H1 (cell line): Measurements from ENCODE around the gene RAB30. TPM values are rescaled to one million over a fixed set of nuclear protein-coding genes. Genes with fewer than 3 reads are reported as not detected.

Source experiments
- CTCF ChIA-PET: fragments of 300-600 bp; sonication (Branson Sonifier 250); formaldehyde crosslinking; loops from one replicate; lab custom pipeline; 2021; ENCODE audit not compliant: partially characterized antibody; lab: Charles Lee
- POLR2A ChIA-PET: fragments of 300-600 bp; sonication (Branson Sonifier 250); formaldehyde crosslinking; loops from one replicate; lab custom pipeline; 2021; ENCODE audit warnings: inconsistent platforms; ENCODE audit not compliant: partially characterized antibody; lab: Charles Lee
- DNase-seq, 2 experiments: peaks; one replicate each; pipeline versions ENCODE4 v3.0.0 to v3.0.0-alpha.2; 2010 to 2022; ENCODE audit warnings: low spot score in 2 of 2, low read depth in 1 of 2, mixed read lengths in 1 of 2
- FAIRE-seq: peaks from 2 replicates; lab custom pipeline; 2011; peaks lifted over from hg19 to GRCh38; lab: Jason Lieb, UNC
- H2AFZ ChIP-seq: 2 replicates; pipeline ENCODE4 v1.8.1; 2012; ENCODE audit warnings: low read length, inconsistent platforms
- H2AK5ac ChIP-seq: 2 replicates; pipeline ENCODE4 v1.6.1; 2013; ENCODE audit warnings: low read depth, low read length
- H2BK120ac ChIP-seq: replicated peaks from 2 replicates; pipeline ENCODE3; 2013; ENCODE audit warnings: low read depth, low read length, inconsistent platforms
- H2BK12ac ChIP-seq: 2 replicates; pipeline ENCODE4 v1.6.1; 2013; ENCODE audit warnings: low read depth, low read length
- H2BK15ac ChIP-seq: 2 replicates; pipeline ENCODE4 v1.6.1; 2013; ENCODE audit warnings: low read length
- H2BK20ac ChIP-seq: 2 replicates; pipeline ENCODE4 v1.6.1; 2013; ENCODE audit warnings: low read length
- H2BK5ac ChIP-seq: 2 replicates; pipeline ENCODE4 v1.6.1; 2013; ENCODE audit warnings: low read depth, low read length
- H3K14ac ChIP-seq: 2 replicates; pipeline ENCODE4 v1.6.1; 2013; ENCODE audit warnings: inconsistent platforms; ENCODE audit not compliant: insufficient read length
- H3K18ac ChIP-seq: 2 replicates; pipeline ENCODE4 v1.6.1; 2013; ENCODE audit warnings: low read length; ENCODE audit errors: extremely low read depth
- H3K23ac ChIP-seq: 2 replicates; pipeline ENCODE4 v1.6.1; 2013; ENCODE audit warnings: inconsistent platforms; ENCODE audit not compliant: insufficient read length
- H3K23me2 ChIP-seq: 2 replicates; pipeline ENCODE4 v1.6.1; 2013; ENCODE audit warnings: low read depth, low read length
- H3K27ac ChIP-seq: 2 replicates; pipeline ENCODE4 v1.6.1; 2011; ENCODE audit warnings: low read depth, low read length, inconsistent platforms
- H3K27me3 ChIP-seq, 4 experiments: replicated peaks in 1 of 4; 1 replicate in 1 of 4; 2 replicates in 3 of 4; pipeline versions ENCODE4 v1.6.1 to v1.8.1; 2011 to 2013; ENCODE audit warnings: low read length in 3 of 4, mild to moderate bottlenecking in 3 of 4, inconsistent platforms in 2 of 4, mixed read lengths in 2 of 4, moderate library complexity in 1 of 4; ENCODE audit not compliant: control insufficient read depth in 3 of 4, insufficient read depth in 3 of 4; ENCODE audit errors: extremely low read depth in 1 of 4
- H3K36me3 ChIP-seq, 4 experiments: 2 replicates each; pipeline versions ENCODE4 v1.6.1 to v1.8.1; 2011 to 2013; ENCODE audit warnings: mild to moderate bottlenecking in 4 of 4, low read length in 3 of 4, moderate library complexity in 2 of 4, control low read depth in 1 of 4, inconsistent platforms in 1 of 4; ENCODE audit not compliant: insufficient read depth in 4 of 4, control insufficient read depth in 2 of 4
- H3K4ac ChIP-seq: replicated peaks from 2 replicates; pipeline ENCODE3; 2013; ENCODE audit warnings: low read length, low read depth, mixed read lengths, inconsistent platforms; ENCODE audit not compliant: insufficient read length
- H3K4me1 ChIP-seq, 4 experiments: replicated peaks in 1 of 4; 1 replicate in 1 of 4; 2 replicates in 3 of 4; pipeline versions ENCODE4 v1.6.1 to v1.8.1; 2011 to 2013; ENCODE audit warnings: low read length in 3 of 4, inconsistent platforms in 2 of 4, mixed read lengths in 1 of 4; ENCODE audit not compliant: insufficient read depth in 4 of 4, control insufficient read depth in 3 of 4
- H3K4me2 ChIP-seq, 2 experiments: 2 replicates each; pipeline versions ENCODE4 v1.6.1 to v1.8.1; 2011 to 2013; ENCODE audit warnings: low read depth in 2 of 2, low read length in 2 of 2, control low read depth in 1 of 2, inconsistent platforms in 1 of 2, mild to moderate bottlenecking in 1 of 2; ENCODE audit not compliant: insufficient read depth in 1 of 2
- H3K4me3 ChIP-seq, 4 experiments: fragments of 200-600, 300-600 bp in 1 of 4; sonication (generic), shearing (Covaris generic), sonication (Bioruptor Twin) in 1 of 4; 2 replicates each; pipeline versions ENCODE4 v1.5.1 to v1.8.1; 2011 to 2016; ENCODE audit warnings: low read length in 4 of 4, low read depth in 3 of 4, control low read depth in 2 of 4, inconsistent platforms in 2 of 4, mild to moderate bottlenecking in 2 of 4, mixed read lengths in 1 of 4, moderate library complexity in 1 of 4; ENCODE audit not compliant: insufficient read depth in 2 of 4; ENCODE audit errors: extremely low read depth in 1 of 4
- H3K56ac ChIP-seq: replicated peaks from 2 replicates; pipeline ENCODE3; 2013; ENCODE audit warnings: low read depth, mild to moderate bottlenecking, mixed read lengths, low read length, inconsistent platforms; ENCODE audit not compliant: insufficient read length
- H3K79me1 ChIP-seq: 2 replicates; pipeline ENCODE4 v1.6.1; 2013; ENCODE audit warnings: low read depth, low read length, control low read depth
- H3K79me2 ChIP-seq, 2 experiments: 2 replicates each; pipeline versions ENCODE4 v1.6.1 to v1.8.1; 2012 to 2013; ENCODE audit warnings: low read length in 2 of 2, mild to moderate bottlenecking in 2 of 2, inconsistent platforms in 1 of 2; ENCODE audit not compliant: insufficient read depth in 2 of 2, control insufficient read depth in 1 of 2
- H3K9ac ChIP-seq, 4 experiments: replicated peaks in 1 of 4; 1 replicate in 1 of 4; 2 replicates in 3 of 4; pipeline versions ENCODE4 v1.6.1 to v1.8.1; 2011 to 2013; ENCODE audit warnings: low read depth in 3 of 4, low read length in 3 of 4, control low read depth in 2 of 4, mild to moderate bottlenecking in 2 of 4, moderate library complexity in 2 of 4, inconsistent platforms in 1 of 4; ENCODE audit errors: extremely low read depth in 1 of 4
- H3K9me3 ChIP-seq, 2 experiments: 2 replicates each; pipeline versions ENCODE4 v1.6.1 to v1.8.1; 2012 to 2013; ENCODE audit warnings: mild to moderate bottlenecking in 2 of 2, moderate library complexity in 2 of 2, control low read depth in 1 of 2, inconsistent platforms in 1 of 2, low read depth in 1 of 2, low read length in 1 of 2, mixed read lengths in 1 of 2; ENCODE audit not compliant: insufficient read depth in 2 of 2
- H4K20me1 ChIP-seq, 2 experiments: replicated peaks in 1 of 2; 2 replicates each; pipeline versions ENCODE3 to v1.8.1; 2011 to 2013; ENCODE audit warnings: inconsistent platforms in 2 of 2, low read length in 2 of 2, mild to moderate bottlenecking in 1 of 2; ENCODE audit not compliant: insufficient read depth in 2 of 2, control insufficient read depth in 1 of 2
- H4K5ac ChIP-seq: 2 replicates; pipeline ENCODE4 v1.6.1; 2013; ENCODE audit warnings: low read length, low read depth, mixed read lengths, inconsistent platforms; ENCODE audit not compliant: insufficient read length
- H4K8ac ChIP-seq: 2 replicates; pipeline ENCODE4 v1.8.0; 2013; ENCODE audit warnings: mild to moderate bottlenecking, moderate library complexity, low read length, inconsistent platforms; ENCODE audit not compliant: insufficient read depth; ENCODE audit errors: extremely low read depth
- H4K91ac ChIP-seq: replicated peaks from 2 replicates; pipeline ENCODE3; 2013; ENCODE audit warnings: low read length, mixed read lengths, inconsistent platforms; ENCODE audit not compliant: insufficient read length
- KDM1A ChIP-seq: fragments of 200-600, 300-600 bp; sonication (generic); IDR thresholded peaks from 2 replicates; pipeline ENCODE4 v1.7.1; 2016; ENCODE audit warnings: mild to moderate bottlenecking, low read length, borderline replicate concordance
- SIN3A ChIP-seq, 2 experiments: IDR thresholded peaks in 1 of 2; conservative IDR thresholded peaks in 1 of 2; 2 replicates each; pipeline ENCODE4 v1.6.1; 2011 to 2012; ENCODE audit warnings: low read length in 2 of 2, improper control_type of control experiment in 1 of 2, low read depth in 1 of 2, mild to moderate bottlenecking in 1 of 2
- WGBS, 2 experiments: shearing (Covaris generic) in 1 of 2; methylation state at CpG; one replicate each; pipeline versions ENCODE4 v1.1.6 to v1.1.7; 2013 to 2015; ENCODE audit warnings: low lambda C conversion rate in 2 of 2, mixed read lengths in 2 of 2, inconsistent platforms in 1 of 2, low coverage in 1 of 2, missing lambda C conversion rate in 1 of 2; ENCODE audit not compliant: insufficient replicate concordance in 2 of 2, insufficient coverage in 1 of 2, insufficient read length in 1 of 2; ENCODE audit errors: extremely low coverage in 1 of 2, missing lambda C conversion rate in 1 of 2; 5-methylcytosine and 5-hydroxymethylcytosine counted together
- polyA plus RNA-seq, 7 experiments: library from polyadenylated mRNA; depleted of rRNA in 3 of 7; stranded (reverse) in 5 of 7; unstranded in 2 of 7; fragments of >200 nt in 5 of 7; fragments of 200-250 nt in 2 of 7; gene quantifications; 1 replicate in 5 of 7; 2 replicates in 1 of 7; 4 replicates in 1 of 7; pipeline versions ENCODE4 v1.2.1 to v1.2.3, GENCODE V29; 2011 to 2013; ENCODE audit warnings: missing spikeins in 2 of 7, mixed read lengths in 2 of 7
- total RNA-seq: library from RNA; stranded (reverse); fragmentation: NEBNext Ultra II Directional; extraction: Animal tissue kit (Norgen Biotek cat#: 25700); gene quantifications from 2 replicates; pipeline ENCODE4 v1.2.1, GENCODE V29; 2021

The RAB30 gene
- total and polyA plus RNA-seq, 2 of the 8 experiments (the other 6 are each of a cell fraction or from before 2014, with no cell fraction given), result 1.6 to 11.7 TPM

- H3K23me2 ChIP-seq, result no peaks in the 10 kb centered on the region; the same call in 1 of the 2 replicates
- no peaks in the 10 kb centered on the region for H3K27me3 ChIP-seq
- H3K79me2 ChIP-seq, result no peaks in the 10 kb centered on the region
- H3K4ac ChIP-seq, result no peak overlapping the region
- H4K91ac ChIP-seq, result no peak overlapping the region
- H4K5ac ChIP-seq, result no peak overlapping the region
- no peak overlapping the region for H3K4me2 ChIP-seq
- no peak overlapping the region for H3K4me3 ChIP-seq
- H3K14ac ChIP-seq, result no peak overlapping the region
- no peak overlapping the region for H2BK12ac ChIP-seq
- WGBS, 2 experiments, result 75% methylated on average over 7 of the region's 7 CpGs; no CpG with 5 or more reads in 1 of the 2 experiments
- no peak overlapping the region for H3K18ac ChIP-seq
- no peak overlapping the region for H3K9ac ChIP-seq
- ChIA-PET CTCF (no interaction called here), POLR2A (no interaction called here)
- no peak overlapping the region for H2BK15ac ChIP-seq
- no peak overlapping the region for H4K8ac ChIP-seq
- no peaks in the 10 kb centered on the region for H3K36me3 ChIP-seq
- no peak for DNase-seq
- no peaks in the 10 kb centered on the region for H4K20me1 ChIP-seq
- peaks cover 0 to 6% (median 2%) of the 10 kb centered on the region in 4 experiments; a peak in 4 of 7 replicates for H3K4me1 ChIP-seq
- no peak overlapping the region for H3K27ac ChIP-seq
- H3K79me1 ChIP-seq, result no peaks in the 10 kb centered on the region; the same call in 1 of the 2 replicates
- no peaks in the 10 kb centered on the region for H3K9me3 ChIP-seq
- H2AFZ ChIP-seq, result no peak overlapping the region
- no peak overlapping the region for H3K23ac ChIP-seq
- no peak overlapping the region for H3K56ac ChIP-seq
- no peak for FAIRE-seq
- no peak overlapping the region for H2AK5ac ChIP-seq
- H2BK5ac ChIP-seq, result no peak overlapping the region
- no peak overlapping the region for H2BK120ac ChIP-seq
- no peak overlapping the region for H2BK20ac ChIP-seq
- TF ChIP-seq KDM1A (no peak), SIN3A (conservative IDR thresholded peaks at IDR 0.05 in 1 of 2, IDR thresholded peaks at IDR 0.05 in 1 of 2; ENCODE audit: low read depth in 1 of 2, low read length in 2 of 2) (no peak)
Measured at GRCh38 chr11:83012168-83013067, 59.3 kb downstream of the RAB30 start.
